ENCODE results near the gene RIBC1. TPM values are rescaled to one million over a fixed set of nuclear protein-coding genes. Genes with fewer than 3 reads are reported as not detected.

RIBC1 gene
- total RNA-seq, 1 donor from 2014 or later = not detected

Small RNAs within 50 kb of the gene (microRNA-seq; reads per million reads assigned to microRNA genes)
- gene MIR6857 (ENCODE audit: borderline number of aligned reads, borderline replicate concordance) = not detected

Small RNAs within 50 kb of the gene (small RNA-seq; reads per million reads assigned to genes)
- gene MIR6857 (not detected), gene VTRNA3-1P (not detected)

Other genes starting within 250 kb of the RIBC1 start
- gene KDM5C, start 197.7 kb upstream of the RIBC1 start, total RNA-seq = 123 TPM
- 22.8 TPM for gene IQSEC2, start 141.3 kb upstream of the RIBC1 start, total RNA-seq
- gene SMC1A, start 219 bp upstream of the RIBC1 start, total RNA-seq = 31.4 TPM
- 42.0 TPM for gene HSD17B10, start 11.5 kb downstream of the RIBC1 start, total RNA-seq